Progenitor cell of endocrine pancreas (in vitro differentiated cells): ENCODE results near the gene NKX2-1. TPM values are rescaled to one million over a fixed set of nuclear protein-coding genes. Genes with fewer than 3 reads are reported as not detected.

Experiments
- DNase-seq: peaks from one replicate; pipeline ENCODE4 v3.0.0; 2021; ENCODE audit warnings: low spot score; ENCODE audit not compliant: unreplicated experiment
- H3K27ac Mint-ChIP-seq: 2 replicates; pipeline ENCODE4 v1.8.0; 2021; ENCODE audit warnings: mild to moderate bottlenecking, moderate library complexity, mixed read lengths
- H3K27me3 Mint-ChIP-seq: 2 replicates; pipeline ENCODE4 v1.8.0; 2021; ENCODE audit warnings: mixed read lengths
- H3K36me3 Mint-ChIP-seq: 2 replicates; pipeline ENCODE4 v1.8.0; 2022; ENCODE audit warnings: mixed read lengths; ENCODE audit not compliant: insufficient read depth
- H3K4me1 Mint-ChIP-seq: 2 replicates; pipeline ENCODE4 v1.8.0; 2021; ENCODE audit warnings: low read depth, mixed read lengths
- H3K4me3 Mint-ChIP-seq: 2 replicates; pipeline ENCODE4 v1.8.0; 2021; ENCODE audit warnings: low read depth, mild to moderate bottlenecking, moderate library complexity, mixed read lengths
- H3K9me3 Mint-ChIP-seq: 2 replicates; pipeline ENCODE4 v1.8.0; 2021; ENCODE audit warnings: low read depth, mixed read lengths
- total RNA-seq: library from RNA; stranded (reverse); gene quantifications from 2 replicates; pipeline ENCODE4 v1.2.1, GENCODE V29; 2021
- TF ChIP-seq, protein P1 (sequence below): fragments of 200-600 bp; sonication (generic); IDR thresholded peaks from one replicate; pipeline ENCODE4 v1.5.0; 2021; ENCODE audit warnings: antibody characterized with exemption, mild to moderate bottlenecking; ENCODE audit not compliant: unreplicated experiment

The NKX2-1 gene
- total RNA-seq, 1 donor from 2014 or later: not detected

DNA sequence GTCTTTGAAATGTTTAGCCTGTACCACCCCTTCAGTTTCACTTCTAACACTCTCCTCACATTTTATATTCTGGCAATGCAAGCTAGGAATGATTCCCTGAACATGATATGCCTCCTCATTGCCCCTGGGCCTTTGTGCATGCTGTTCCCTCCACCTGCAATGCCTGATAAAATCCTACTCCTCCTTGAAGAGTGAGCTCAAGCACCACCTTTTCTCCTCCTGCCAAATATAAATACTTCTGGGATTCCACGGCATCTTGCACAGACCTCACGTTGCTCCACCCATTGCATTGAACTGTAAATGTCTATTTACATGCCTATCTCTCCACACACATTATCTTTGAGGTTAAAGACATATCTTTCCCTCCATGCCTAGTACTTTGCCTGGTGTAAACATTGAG, 21.1 kb downstream of the NKX2-1 start:
- TF ChIP-seq, protein P1, sequence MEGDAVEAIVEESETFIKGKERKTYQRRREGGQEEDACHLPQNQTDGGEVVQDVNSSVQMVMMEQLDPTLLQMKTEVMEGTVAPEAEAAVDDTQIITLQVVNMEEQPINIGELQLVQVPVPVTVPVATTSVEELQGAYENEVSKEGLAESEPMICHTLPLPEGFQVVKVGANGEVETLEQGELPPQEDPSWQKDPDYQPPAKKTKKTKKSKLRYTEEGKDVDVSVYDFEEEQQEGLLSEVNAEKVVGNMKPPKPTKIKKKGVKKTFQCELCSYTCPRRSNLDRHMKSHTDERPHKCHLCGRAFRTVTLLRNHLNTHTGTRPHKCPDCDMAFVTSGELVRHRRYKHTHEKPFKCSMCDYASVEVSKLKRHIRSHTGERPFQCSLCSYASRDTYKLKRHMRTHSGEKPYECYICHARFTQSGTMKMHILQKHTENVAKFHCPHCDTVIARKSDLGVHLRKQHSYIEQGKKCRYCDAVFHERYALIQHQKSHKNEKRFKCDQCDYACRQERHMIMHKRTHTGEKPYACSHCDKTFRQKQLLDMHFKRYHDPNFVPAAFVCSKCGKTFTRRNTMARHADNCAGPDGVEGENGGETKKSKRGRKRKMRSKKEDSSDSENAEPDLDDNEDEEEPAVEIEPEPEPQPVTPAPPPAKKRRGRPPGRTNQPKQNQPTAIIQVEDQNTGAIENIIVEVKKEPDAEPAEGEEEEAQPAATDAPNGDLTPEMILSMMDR: no peak
- DNase-seq: no peak
- H3K9me3 Mint-ChIP-seq: no peaks in the 10 kb centered on the region
- H3K27me3 Mint-ChIP-seq: peaks cover 93% of the 10 kb centered on the region
- H3K4me3 Mint-ChIP-seq: no peak overlapping the region
- H3K27ac Mint-ChIP-seq: no peak overlapping the region
- H3K36me3 Mint-ChIP-seq: no peaks in the 10 kb centered on the region
- H3K4me1 Mint-ChIP-seq: no peaks in the 10 kb centered on the region

DNA sequence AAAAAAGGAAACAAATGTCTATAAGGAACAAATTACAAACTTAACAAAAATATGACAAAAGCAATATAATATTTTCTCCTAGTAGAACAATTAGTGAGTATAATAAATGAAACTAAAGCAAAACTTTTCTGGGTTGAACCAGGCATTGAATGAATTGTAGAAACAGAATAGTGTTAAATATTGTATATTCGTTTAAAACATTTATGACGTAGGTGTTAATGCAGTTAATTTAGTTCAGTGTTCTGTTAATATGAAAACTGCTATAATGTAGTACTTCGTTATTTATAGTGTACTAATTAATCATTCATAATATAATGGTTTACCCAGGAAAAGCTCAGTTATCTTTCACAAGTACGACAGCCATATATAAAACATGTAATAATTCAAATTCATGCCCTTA, 23.7 kb downstream of the NKX2-1 start:
- TF ChIP-seq, protein P1: no peak
- Mint-ChIP-seq H3K9me3 (no peaks in the 10 kb centered on the region), H3K36me3 (no peaks in the 10 kb centered on the region), H3K27ac (no peak overlapping the region), H3K27me3 (peaks cover 92% of the 10 kb centered on the region), H3K4me3 (no peak overlapping the region), H3K4me1 (no peaks in the 10 kb centered on the region)
- no peak for DNase-seq

DNA sequence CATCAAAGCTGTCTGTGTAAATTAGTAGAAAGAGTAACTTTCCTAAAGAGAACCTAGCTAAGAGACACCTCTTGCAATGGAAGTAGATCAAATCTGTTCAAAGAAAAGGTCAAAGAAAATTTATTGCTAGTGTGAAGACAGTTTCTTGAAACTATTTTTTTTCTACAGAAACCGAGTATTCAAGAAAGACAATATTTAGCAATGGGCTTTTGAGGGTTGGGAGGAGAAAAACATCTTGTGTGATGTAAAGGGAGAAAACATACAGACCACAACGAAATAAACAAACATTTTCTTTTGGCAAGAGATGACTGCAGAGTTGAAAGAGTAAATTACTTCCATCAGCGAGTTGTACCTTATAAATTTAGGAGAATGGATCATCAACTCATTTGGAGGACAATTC, 24.4 kb downstream of the NKX2-1 start:
- Mint-ChIP-seq H3K27me3 (peaks cover 92% of the 10 kb centered on the region), H3K4me1 (no peaks in the 10 kb centered on the region), H3K36me3 (no peaks in the 10 kb centered on the region), H3K9me3 (no peaks in the 10 kb centered on the region), H3K4me3 (no peak overlapping the region), H3K27ac (no peak overlapping the region)
- TF ChIP-seq, protein P1: no peak
- DNase-seq: no peak

DNA sequence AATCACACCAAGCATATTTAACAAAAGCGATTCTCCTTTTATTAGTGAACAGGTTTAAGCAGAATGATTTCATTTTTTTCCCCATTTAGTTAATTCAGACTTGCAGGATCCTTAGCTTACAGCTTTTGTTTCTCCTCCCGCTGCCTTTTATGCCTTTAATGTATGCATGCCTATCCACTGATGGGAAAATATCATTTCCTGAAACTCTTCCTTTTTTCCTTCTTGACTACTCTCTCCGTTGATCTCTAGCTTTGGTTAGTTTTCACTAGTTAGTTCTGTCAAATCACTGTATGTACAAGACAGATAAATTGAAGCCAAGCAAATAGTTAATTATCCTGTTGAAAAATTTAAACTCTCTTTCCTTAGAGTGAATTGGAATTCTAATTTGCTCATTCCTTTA, 26.3 kb downstream of the NKX2-1 start:
- Mint-ChIP-seq H3K9me3 (no peaks in the 10 kb centered on the region), H3K27me3 (peaks cover 86% of the 10 kb centered on the region), H3K27ac (no peak overlapping the region), H3K4me1 (no peaks in the 10 kb centered on the region), H3K4me3 (no peak overlapping the region), H3K36me3 (no peaks in the 10 kb centered on the region)
- no peak for DNase-seq
- TF ChIP-seq, protein P1: no peak

DNA sequence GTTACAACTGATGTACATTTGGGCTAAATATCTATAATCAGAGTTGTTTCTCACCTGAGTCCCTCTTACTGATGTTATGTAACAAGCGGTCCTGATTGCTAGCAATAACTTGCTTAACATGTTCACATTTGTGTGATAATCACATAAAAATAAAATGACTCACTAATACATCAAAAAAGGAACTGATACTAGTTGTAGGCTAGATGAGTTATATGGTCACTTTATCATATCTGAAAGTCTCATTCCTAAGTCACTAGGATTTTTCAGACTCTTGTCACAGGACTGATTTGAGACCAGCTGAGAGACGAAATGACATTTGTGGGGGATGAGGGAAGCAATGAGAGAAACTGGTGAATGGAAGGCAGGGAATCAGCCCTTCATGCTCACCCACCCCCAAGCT, 34.3 kb downstream of the NKX2-1 start:
- no peaks in the 10 kb centered on the region for H3K36me3 Mint-ChIP-seq
- no peak for DNase-seq
- H3K9me3 Mint-ChIP-seq: no peaks in the 10 kb centered on the region
- no peak overlapping the region for H3K27ac Mint-ChIP-seq
- H3K4me1 Mint-ChIP-seq: no peaks in the 10 kb centered on the region
- TF ChIP-seq, protein P1: no peak
- H3K4me3 Mint-ChIP-seq: no peak overlapping the region
- H3K27me3 Mint-ChIP-seq: peaks cover 81% of the 10 kb centered on the region

DNA sequence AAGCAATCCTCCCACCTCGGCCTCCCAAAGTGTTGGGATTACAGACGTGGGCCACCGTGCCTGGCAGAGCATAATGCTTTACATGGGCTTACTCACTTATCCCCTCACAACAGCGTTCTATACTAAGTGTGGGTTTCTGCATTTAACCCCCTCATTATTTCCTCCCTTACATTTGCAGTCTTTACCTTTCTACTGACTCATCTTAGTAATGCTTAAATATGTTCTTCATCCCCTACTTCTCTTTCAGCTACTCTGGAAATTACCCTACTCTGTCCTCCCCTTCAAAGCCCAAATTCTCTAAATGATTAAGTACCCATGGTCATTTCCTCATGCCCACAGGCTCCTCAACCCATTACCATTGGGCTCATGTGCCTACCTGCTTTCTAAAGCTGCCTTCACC, 40.7 kb downstream of the NKX2-1 start:
- H3K9me3 Mint-ChIP-seq: no peaks in the 10 kb centered on the region
- no peak overlapping the region for H3K27ac Mint-ChIP-seq
- no peak for DNase-seq
- TF ChIP-seq, protein P1: no peak
- peaks cover 69% of the 10 kb centered on the region for H3K27me3 Mint-ChIP-seq
- no peaks in the 10 kb centered on the region for H3K36me3 Mint-ChIP-seq
- H3K4me3 Mint-ChIP-seq: no peak overlapping the region
- no peaks in the 10 kb centered on the region for H3K4me1 Mint-ChIP-seq
